DMS 273 treated with DMSO at 0.1 percent for 48 hours (cell line): ENCODE measurements around the gene LRRC8C.
"Not testable (repeated sequence)": the region's sequence is repeated elsewhere in the genome, so short reads cannot be mapped to it uniquely, and the experiment has no call there.

Experiments used
- DNase-seq: peaks from one replicate; lab custom pipeline; 2025; lab: John Stamatoyannopoulos, UW

LRRC8C gene

GRCh38 chr1:89632657-89633247 lies at the start of gene LRRC8C:
Gene LRRC8C, plus strand, starts transcription at chr1:89633120. Its CDS starts 53,354 bp downstream, at chr1:89686474.
- DNase-seq, result peak; percentile 37

DNA sequence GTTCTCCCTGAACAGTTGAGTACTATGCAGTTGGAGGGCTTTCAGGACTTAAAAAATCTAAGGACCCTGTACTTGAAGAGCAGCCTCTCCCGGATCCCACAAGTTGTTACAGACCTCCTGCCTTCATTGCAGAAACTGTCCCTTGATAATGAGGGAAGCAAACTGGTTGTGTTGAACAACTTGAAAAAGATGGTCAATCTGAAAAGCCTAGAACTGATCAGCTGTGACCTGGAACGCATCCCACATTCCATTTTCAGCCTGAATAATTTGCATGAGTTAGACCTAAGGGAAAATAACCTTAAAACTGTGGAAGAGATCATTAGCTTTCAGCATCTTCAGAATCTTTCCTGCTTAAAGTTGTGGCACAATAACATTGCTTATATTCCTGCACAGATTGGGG lies 48.7 kb upstream of the LRRC8C start:
- no peak for DNase-seq

- DNase-seq, result no peak
Observed at GRCh38 chr1:89584781-89585180, 48.1 kb upstream of the LRRC8C start.

DNA sequence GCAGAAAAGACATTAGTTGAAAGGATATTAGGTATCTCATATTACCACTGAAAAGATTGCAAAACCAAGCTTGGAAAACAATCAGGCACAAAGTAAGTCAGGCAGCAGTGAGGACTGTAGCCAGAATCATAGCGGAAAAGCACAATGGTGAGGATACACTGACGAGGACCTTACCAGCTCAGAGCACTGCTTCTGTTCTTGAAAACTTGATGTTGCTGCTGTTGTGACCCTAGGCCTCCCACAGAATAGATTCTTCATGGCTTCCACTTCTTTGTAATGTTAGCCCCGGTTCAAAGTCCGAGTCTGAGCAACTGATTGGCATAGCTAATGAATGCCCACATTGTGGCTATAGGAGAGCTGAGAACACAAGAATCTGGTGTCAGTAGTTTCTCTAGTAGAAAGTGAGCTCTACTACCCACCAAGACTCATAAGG lies 45.2 kb upstream of the LRRC8C start:
- no peak for DNase-seq

- DNase-seq, result no peak
Observed at GRCh38 chr1:89588480-89588879, 44.4 kb upstream of the LRRC8C start.

DNA sequence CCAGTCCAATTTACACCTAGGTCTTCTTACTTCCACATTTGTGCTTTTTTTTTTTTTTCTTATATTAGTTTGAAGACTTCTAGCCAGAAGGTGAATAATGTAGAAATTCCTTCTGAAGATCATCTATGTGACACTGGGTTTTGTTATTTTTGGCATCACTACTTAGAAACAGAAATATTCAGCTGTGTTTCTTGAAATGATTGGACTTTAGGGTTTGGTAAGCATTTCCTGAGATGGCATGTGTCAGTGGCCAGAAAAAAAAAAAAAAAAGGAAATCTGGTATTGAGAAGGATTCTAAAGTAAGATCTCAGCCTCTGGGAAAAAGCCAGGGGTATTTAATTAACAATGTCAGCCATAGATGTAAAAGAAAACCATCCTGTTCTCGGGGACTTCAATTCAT lies 43.4 kb upstream of the LRRC8C start:
- no peak for DNase-seq

GRCh38 chr1:89590341-89591080 lies 42.4 kb upstream of the LRRC8C start:
- DNase-seq, result no peak

DNA sequence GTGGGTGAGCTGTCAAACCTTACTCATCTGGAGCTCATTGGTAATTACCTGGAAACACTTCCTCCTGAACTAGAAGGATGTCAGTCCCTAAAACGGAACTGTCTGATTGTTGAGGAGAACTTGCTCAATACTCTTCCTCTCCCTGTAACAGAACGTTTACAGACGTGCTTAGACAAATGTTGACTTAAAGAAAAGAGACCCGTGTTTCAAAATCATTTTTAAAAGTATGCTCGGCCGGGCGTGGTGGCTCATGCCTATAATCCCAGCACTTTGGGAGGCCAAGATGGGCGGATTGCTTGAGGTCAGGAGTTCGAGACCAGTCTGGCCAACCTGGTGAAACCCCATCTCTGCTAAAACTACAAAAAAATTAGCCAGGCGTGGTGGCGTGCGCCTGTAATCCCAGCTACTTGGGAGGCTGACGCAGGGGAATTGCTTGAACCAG lies 40.0 kb upstream of the LRRC8C start:
- not testable (repeated sequence) for DNase-seq

- DNase-seq, result no peak
Observed at GRCh38 chr1:89594096-89594740, 38.7 kb upstream of the LRRC8C start.

DNA sequence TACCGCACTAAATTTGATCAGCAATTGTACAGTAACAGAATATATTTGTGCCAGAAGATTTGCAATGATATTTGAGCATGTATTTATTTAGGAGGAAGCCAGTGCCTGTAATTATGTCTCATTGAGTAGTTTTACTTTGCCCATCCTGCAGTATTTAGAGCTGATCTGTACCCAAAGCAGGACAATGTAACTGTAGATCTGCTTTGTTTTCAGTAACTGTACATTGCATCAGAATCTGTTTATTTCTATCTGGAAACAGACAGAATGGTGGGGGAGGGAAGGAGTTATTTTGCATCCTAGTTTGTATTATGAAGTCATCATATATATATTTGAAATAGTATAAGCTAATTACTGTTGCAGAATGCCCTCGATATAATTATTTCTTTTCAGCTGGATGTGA lies 36.2 kb upstream of the LRRC8C start:
- no peak for DNase-seq

DNA sequence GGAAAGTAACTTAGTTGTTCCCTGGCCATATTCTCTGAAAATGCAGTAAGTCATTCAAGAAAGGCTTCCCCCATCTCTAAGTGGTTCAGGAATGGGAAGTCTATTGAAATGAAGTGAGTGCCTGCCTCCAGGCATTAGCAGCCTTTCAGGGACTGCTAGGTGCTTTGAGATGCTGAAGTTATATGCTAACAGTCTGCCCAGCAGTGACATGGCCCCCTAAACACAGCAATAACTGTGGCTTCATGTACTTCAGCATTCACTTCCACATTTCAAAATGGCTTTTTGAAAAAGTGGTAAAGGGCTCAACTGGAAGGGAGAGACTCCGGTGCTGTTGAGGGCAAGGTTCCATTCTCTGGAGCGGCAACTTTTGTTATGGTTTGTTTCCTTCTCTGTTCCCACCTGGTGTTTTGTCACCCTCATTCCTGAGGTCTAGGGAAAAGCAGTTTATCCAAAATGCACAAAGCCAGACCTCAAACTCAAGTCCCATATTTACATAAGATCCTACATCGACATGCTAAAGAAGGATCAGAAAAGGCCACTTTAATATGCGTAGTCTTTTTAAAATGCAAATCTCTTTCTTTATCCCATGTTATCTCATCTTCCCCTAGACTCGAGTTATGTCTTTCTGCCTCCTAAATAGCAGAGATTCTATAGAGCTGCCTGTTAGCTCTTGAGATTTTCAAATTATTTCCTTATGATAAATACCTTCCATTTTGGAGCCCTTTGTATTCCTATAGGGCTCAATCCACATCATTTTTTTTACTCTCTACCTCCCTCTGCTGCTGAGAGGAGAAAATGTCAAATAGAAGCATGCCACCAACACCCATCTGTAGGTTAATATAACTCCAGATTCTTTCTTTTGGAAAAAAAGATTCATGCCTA lies 34.2 kb upstream of the LRRC8C start:
- peak; percentile 9 for DNase-seq

- DNase-seq, result no peak
Observed at GRCh38 chr1:89599332-89599630, 33.6 kb upstream of the LRRC8C start.

DNA sequence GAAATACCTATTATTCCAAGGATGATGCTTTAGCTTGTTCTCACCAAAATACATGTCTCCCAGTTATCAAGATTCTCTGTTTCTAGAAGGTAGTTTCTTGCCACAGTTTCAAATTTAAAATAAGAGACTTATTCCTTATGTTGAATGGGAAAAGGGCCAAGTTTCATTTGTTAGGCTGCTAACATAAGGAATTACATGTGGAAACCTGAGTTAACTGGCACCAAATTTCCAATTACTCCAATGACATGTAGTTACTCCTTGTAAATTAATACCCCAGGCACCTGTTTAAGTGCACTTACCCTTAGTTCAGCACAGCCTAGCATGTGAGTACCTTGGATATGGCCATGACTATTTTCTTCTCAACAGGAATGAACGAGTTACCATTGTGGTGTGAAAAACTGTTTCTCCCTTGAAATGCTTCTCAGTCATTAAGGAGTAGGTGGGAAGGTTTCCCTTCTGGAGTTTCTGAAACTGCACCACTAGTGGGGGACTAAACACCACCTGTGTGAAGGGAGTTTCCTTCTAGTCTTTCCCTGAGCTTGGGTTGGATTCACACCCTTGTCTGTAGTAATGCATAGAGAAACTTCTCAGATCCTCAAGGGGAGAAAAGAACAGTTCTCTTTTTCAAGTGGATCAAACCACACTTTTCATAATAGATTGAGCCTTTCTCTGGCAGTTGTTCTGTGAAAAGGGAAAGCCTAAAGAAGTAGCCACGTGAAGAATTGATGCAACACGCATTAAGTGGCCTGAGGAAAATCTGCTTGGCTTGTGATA lies 32.3 kb upstream of the LRRC8C start:
- DNase-seq, result no peak

DNA sequence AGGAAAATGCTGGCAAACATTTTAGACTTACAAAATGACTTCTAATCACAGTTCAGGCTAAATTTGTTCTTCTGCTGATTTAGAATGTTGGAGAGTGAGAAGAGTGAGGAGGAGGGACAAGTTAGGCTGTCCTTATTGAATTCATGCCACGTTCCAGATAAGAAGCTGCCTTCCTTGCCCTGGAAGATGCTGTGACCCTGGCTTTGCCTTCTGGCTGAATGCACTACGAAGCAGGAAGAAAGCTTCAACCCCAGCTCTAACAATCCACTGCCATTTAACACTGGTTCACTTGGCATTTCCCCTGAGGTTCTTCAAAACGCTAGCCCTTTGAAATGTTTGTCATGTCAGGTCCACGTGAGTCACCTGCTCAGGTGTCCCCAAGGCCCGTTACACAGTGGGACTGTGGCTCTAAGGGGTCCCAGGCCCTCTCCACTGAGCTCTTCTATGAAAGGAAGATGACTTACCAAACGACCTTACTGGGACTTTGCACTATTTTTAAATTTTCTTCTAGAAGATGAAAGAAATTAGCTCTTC lies 30.0 kb upstream of the LRRC8C start:
- no peak for DNase-seq

DNA sequence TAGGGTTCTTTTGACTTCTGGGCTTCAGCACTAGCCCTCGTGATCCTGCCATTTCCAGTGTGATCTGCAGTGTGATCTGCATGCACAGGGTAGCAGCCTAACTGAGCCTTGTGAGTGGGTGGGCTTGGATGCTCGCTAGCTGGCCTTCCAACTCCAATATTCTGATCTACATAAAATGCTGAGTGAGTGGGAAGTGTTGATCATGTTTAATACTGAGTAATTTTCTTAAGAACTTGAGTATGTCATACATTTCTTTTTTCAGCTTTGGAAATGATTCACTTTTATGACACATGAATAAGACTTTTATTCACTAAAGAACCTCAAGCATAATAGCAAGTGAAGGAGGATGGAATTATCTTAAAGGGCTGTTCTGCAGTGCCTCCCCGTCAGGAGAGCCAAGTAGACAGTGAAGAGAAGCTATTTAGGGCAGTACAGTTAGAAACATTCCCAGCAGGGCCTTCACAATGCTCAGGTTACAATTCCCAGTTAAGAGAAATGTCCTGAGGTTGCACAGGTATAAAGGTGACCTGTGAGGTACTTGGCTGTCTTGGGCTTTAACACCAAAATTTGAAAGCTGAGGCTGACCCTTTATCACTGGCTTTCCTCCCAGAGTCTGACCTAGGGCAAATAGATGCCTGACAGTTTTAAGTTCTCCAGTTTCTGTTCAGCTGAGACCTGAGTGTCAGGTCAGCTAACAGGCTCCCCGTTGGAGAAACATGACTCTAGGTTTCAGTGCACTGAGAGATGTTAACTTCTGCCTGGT lies 29.1 kb upstream of the LRRC8C start:
- no peak for DNase-seq

DNA sequence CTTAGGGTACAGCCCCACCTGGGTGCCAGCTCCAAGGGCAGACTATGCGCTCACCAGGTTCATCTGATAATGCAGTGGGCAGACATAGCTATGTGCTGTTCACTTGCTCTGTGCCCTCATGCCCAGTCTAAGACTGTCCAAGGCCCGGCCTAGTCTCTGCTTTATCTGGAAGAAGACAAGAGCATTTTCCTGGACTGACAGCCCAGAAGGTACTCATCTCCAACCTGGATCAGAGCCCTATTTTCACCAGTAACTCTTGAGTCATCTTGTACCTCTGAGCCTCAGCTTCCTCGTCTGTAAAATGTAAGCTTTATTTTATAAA lies 28.5 kb upstream of the LRRC8C start:
- DNase-seq, result no peak

GRCh38 chr1:89605692-89606091 lies 27.2 kb upstream of the LRRC8C start:
- no peak for DNase-seq

DNA sequence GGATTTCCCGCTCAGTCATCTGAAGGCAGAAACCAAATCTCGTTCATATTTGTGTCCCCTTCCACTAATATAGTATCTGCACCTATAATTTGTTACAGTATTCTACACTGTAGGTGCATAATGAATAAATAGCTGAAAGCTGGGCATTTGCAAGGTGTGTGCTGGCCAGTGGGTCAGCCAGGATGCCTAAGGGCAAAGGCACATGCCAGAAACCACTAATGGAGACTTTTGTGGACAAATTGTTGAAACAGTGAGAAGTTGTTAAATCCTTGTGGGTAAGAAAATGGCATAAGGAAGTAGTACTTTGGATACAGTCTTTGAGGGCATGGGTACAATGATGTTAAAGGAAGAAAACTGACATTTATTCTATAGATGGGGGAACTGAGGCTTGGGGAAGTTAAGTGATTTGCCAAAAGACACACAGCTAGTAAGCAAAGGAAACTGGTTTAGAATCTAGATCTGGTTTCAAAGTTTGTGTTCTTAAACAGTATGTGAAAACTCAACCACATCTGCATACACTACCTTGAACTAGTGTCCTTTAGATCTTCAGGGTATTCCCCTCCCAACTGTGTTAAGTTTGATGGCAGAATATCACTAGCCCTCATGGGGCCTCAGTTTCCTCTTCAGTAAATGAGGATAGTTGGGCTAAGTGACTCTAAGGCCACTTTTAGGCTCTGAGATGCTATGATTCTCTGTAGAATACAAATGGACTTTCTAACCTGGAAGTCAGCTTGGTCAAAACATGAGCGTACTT lies 26.5 kb upstream of the LRRC8C start:
- DNase-seq, result no peak

GRCh38 chr1:89607156-89607555 lies 25.8 kb upstream of the LRRC8C start:
- no peak for DNase-seq
